ENCODE results near the gene INSIG1.

Gene INSIG1

DNA sequence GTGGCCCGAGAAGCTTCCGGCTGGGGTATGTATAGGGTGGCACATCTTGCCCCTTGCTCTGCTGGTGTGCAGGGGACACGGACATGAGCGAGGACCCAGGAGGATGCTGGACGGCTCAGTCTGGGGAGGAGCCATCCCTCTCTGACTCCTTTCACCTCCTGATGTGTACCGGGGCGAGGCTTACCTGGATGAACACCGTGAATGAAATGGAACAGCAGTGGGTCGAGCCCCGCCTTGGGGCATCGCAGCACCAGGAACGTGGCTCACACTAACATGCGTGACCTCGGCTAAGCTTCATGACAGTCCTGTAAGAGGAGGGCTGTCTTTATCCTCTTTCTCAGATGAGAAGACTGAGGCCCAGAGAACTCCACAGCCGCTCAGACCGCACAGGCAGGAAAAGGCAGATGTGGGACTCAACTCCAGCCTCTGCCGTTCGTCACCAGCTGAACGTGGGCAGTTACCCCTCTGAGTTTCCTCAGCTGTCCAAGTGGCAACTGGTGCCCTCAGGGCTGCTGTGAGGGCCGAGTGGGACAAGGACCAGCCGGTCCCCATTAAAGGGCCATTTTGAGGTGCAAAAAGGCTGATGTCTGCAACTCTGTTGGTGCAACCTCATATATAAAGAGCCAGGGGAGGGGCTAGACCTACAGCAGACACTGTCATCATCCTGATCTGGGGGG lies 54.5 kb downstream of the INSIG1 start:
- no peak for TF ChIP-seq EZH2 (IDR thresholded peaks at IDR 0.05; ENCODE audit: borderline replicate concordance, low read depth, low read length, severe bottlenecking)
- TF ChIP-seq, protein P1, sequence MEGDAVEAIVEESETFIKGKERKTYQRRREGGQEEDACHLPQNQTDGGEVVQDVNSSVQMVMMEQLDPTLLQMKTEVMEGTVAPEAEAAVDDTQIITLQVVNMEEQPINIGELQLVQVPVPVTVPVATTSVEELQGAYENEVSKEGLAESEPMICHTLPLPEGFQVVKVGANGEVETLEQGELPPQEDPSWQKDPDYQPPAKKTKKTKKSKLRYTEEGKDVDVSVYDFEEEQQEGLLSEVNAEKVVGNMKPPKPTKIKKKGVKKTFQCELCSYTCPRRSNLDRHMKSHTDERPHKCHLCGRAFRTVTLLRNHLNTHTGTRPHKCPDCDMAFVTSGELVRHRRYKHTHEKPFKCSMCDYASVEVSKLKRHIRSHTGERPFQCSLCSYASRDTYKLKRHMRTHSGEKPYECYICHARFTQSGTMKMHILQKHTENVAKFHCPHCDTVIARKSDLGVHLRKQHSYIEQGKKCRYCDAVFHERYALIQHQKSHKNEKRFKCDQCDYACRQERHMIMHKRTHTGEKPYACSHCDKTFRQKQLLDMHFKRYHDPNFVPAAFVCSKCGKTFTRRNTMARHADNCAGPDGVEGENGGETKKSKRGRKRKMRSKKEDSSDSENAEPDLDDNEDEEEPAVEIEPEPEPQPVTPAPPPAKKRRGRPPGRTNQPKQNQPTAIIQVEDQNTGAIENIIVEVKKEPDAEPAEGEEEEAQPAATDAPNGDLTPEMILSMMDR (IDR thresholded peaks at IDR 0.05; ENCODE audit: borderline replicate concordance, extremely low read depth, low read length, poor library complexity, severe bottlenecking) = no peak
- Histone ChIP-seq H2AFZ (ENCODE audit: low read depth, low read length) (no peak overlapping the region), H3K9me3 (ENCODE audit: insufficient read depth, low read length, severe bottlenecking) (no peaks in the 10 kb centered on the region), H3K27me3 (ENCODE audit: insufficient read depth, low read length, poor library complexity) (no peaks in the 10 kb centered on the region), H3K79me2 (ENCODE audit: insufficient read depth, low read length) (no peaks in the 10 kb centered on the region), H3K4me2 (ENCODE audit: insufficient read depth, low read length) (no peak overlapping the region), H3K9ac (ENCODE audit: low read depth, low read length) (no peak overlapping the region), H3K4me3 (ENCODE audit: low read depth in 1 of 2, low read length in 2 of 2) (no peak overlapping the region), H3K36me3 (ENCODE audit: insufficient read depth, low read length) (no peaks in the 10 kb centered on the region), H3K4me1 (ENCODE audit: insufficient read depth, low read length) (no peaks in the 10 kb centered on the region), H4K20me1 (ENCODE audit: insufficient read depth, low read length) (no peaks in the 10 kb centered on the region), H3K27ac (ENCODE audit: low read length) (no peak overlapping the region)
- ATAC-seq (ENCODE audit: insufficient read depth, low read depth) (no peak), DNase-seq (no peak)

DNA sequence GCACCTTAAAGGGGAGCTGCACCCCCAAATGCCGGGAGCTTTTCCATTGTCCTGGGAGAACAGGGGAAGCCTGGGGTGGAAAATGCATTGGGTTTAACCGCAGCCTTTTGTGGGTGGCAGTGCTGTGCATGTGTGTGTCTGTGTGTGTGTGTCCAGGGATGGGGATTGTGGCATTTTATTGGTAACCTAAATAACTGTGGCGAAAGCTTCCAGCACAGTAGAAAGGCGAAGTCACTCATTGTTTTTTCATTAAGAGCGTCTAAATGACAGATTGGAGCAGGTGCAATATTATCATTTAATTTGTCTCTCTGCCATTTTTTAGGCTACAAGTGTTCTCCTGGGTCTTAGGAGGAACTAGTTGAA lies 55.1 kb downstream of the INSIG1 start:
- H3K9me3 ChIP-seq (ENCODE audit: insufficient read depth, low read length, severe bottlenecking) = no peaks in the 10 kb centered on the region
- no peak overlapping the region for H3K4me2 ChIP-seq (ENCODE audit: insufficient read depth, low read length)
- no peaks in the 10 kb centered on the region for H3K36me3 ChIP-seq (ENCODE audit: insufficient read depth, low read length)
- H3K79me2 ChIP-seq (ENCODE audit: insufficient read depth, low read length) = no peaks in the 10 kb centered on the region
- TF ChIP-seq EZH2 (IDR thresholded peaks at IDR 0.05; ENCODE audit: borderline replicate concordance, low read depth, low read length, severe bottlenecking) = no peak
- TF ChIP-seq, protein P1 (IDR thresholded peaks at IDR 0.05; ENCODE audit: borderline replicate concordance, extremely low read depth, low read length, poor library complexity, severe bottlenecking) = no peak
- no peak overlapping the region for H3K9ac ChIP-seq (ENCODE audit: low read depth, low read length)
- ATAC-seq (ENCODE audit: insufficient read depth, low read depth) (no peak), DNase-seq (no peak)
- H3K27ac ChIP-seq (ENCODE audit: low read length) = no peak overlapping the region
- H3K27me3 ChIP-seq (ENCODE audit: insufficient read depth, low read length, poor library complexity) = no peaks in the 10 kb centered on the region
- H4K20me1 ChIP-seq (ENCODE audit: insufficient read depth, low read length) = no peaks in the 10 kb centered on the region
- no peaks in the 10 kb centered on the region for H3K4me1 ChIP-seq (ENCODE audit: insufficient read depth, low read length)
- H3K4me3 ChIP-seq (ENCODE audit: low read depth in 1 of 2, low read length in 2 of 2) = no peak overlapping the region
- no peak overlapping the region for H2AFZ ChIP-seq (ENCODE audit: low read depth, low read length)

DNA sequence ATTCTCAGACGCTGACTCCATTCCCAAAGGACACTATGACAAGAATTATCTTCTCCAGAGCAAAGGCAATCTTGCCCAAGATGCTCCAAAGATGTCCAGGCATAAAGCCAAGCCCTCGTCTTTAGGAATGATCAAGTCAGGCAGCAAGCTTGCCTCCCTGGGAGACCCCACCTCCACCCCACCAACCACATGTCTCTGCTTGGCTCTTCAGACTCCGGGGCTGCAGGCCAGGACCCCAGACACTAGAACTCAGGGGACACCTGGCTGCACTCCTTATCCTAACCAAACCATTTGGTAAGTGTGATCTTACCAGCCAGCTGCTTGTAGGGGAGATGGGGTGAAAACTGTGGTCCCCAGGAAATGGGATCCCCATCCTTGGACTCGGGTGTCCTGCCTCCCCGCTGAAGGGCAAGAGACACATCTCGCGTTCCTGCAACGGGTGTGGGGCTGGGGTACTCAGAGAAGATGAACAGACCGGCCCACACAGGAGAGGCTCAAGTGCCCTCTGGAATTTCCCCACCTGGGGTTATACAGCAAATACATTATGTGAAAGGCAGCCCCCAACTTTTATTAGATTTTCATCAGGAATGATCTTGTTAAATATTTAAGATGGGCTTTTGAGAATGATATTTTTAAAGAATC lies 55.7 kb downstream of the INSIG1 start:
- Histone ChIP-seq H3K9me3 (ENCODE audit: insufficient read depth, low read length, severe bottlenecking) (no peaks in the 10 kb centered on the region), H3K4me1 (ENCODE audit: insufficient read depth, low read length) (no peaks in the 10 kb centered on the region), H3K27ac (ENCODE audit: low read length) (no peak overlapping the region), H4K20me1 (ENCODE audit: insufficient read depth, low read length) (no peaks in the 10 kb centered on the region), H3K4me2 (ENCODE audit: insufficient read depth, low read length) (no peak overlapping the region), H3K79me2 (ENCODE audit: insufficient read depth, low read length) (no peaks in the 10 kb centered on the region), H2AFZ (ENCODE audit: low read depth, low read length) (no peak overlapping the region), H3K9ac (ENCODE audit: low read depth, low read length) (no peak overlapping the region), H3K36me3 (ENCODE audit: insufficient read depth, low read length) (no peaks in the 10 kb centered on the region), H3K4me3 (ENCODE audit: low read depth in 1 of 2, low read length in 2 of 2) (no peak overlapping the region), H3K27me3 (ENCODE audit: insufficient read depth, low read length, poor library complexity) (no peaks in the 10 kb centered on the region)
- ATAC-seq (ENCODE audit: insufficient read depth, low read depth) (no peak), DNase-seq (no peak)
- no peak for TF ChIP-seq EZH2 (IDR thresholded peaks at IDR 0.05; ENCODE audit: borderline replicate concordance, low read depth, low read length, severe bottlenecking)
- TF ChIP-seq, protein P1 (IDR thresholded peaks at IDR 0.05; ENCODE audit: borderline replicate concordance, extremely low read depth, low read length, poor library complexity, severe bottlenecking) = no peak

Data from DND-41 (cell line).